Testis (tissue), 3 donors: ENCODE data around the gene CDC14A. TPM values are rescaled to one million over a fixed set of nuclear protein-coding genes. Genes with fewer than 3 reads are reported as not detected.

ENCODE experiments used
- DNase-seq: peaks from one replicate; pipeline ENCODE4 v3.0.0-alpha.2; 2019
- H3K27ac ChIP-seq, 2 donors: fragments of 200-600 bp; sonication (generic); one replicate each; pipeline ENCODE4 v1.5.1; 2019
- H3K27me3 ChIP-seq: fragments of 200-600 bp; sonication (generic); one replicate; pipeline ENCODE4 v1.5.1; 2019
- H3K36me3 ChIP-seq: fragments of 200-600 bp; sonication (generic); one replicate; pipeline ENCODE4 v1.5.1; 2017; ENCODE audit warnings: low read depth; ENCODE audit errors: missing control alignments
- H3K4me1 ChIP-seq: fragments of 200-600 bp; sonication (generic); one replicate; pipeline ENCODE4 v1.5.1; 2019
- H3K4me3 ChIP-seq, 2 donors: fragments of 200-600 bp; sonication (generic); one replicate each; pipeline ENCODE4 v1.5.1; 2017 to 2019
- H3K9me3 ChIP-seq: fragments of 200-600 bp; sonication (generic); one replicate; pipeline ENCODE4 v1.5.1; 2017
- POLR2A ChIP-seq: fragments of 450-650 bp; IDR thresholded peaks from one replicate; pipeline ENCODE4 v1.6.1; 2017; ENCODE audit warnings: antibody characterized with exemption, mild to moderate bottlenecking, moderate library complexity
- WGBS, 2 donors: methylation state at CpG; one replicate each; pipeline ENCODE4 v1.1.5; 2018; 5-methylcytosine and 5-hydroxymethylcytosine counted together
- intact Hi-C: fragments of 100-400 bp; cut with DNase I; formaldehyde crosslinking; loops from one replicate; pipeline ENCODE4 v1.15.1; 2023; ENCODE audit warnings: low total_unique reads
- polyA plus RNA-seq: library from polyadenylated mRNA; stranded (reverse); fragments of 350-450 nt; fragmentation: Illumina TruSeq; extraction: RNeasy Lipid Tissue Mini Kit (QIAGEN cat#74804); gene quantifications from one replicate; pipeline ENCODE4 v1.2.3, GENCODE V29; 2014; ENCODE audit warnings: low read depth, low replicate concordance; ENCODE audit not compliant: insufficient read depth
- total RNA-seq, 2 donors: library from RNA; depleted of rRNA; stranded (reverse); fragments of >200 nt; gene quantifications; one replicate each; pipeline ENCODE4 v1.2.3, GENCODE V29; 2016
- TF ChIP-seq, protein P1 (sequence below), 3 experiments: fragments of 450-650 bp in 2 of 3; fragments of 200-600 bp in 1 of 3; sonication (generic) in 1 of 3; IDR thresholded peaks; one replicate each; pipeline ENCODE4 v1.5.1; 2016 to 2019; ENCODE audit warnings: antibody characterized with exemption in 3 of 3, mild to moderate bottlenecking in 2 of 3, moderate library complexity in 1 of 3

Gene CDC14A
- total and polyA plus RNA-seq, 3 donors from 2014 or later = 28.3 to 55.9 (median 40.6) TPM

DNA sequence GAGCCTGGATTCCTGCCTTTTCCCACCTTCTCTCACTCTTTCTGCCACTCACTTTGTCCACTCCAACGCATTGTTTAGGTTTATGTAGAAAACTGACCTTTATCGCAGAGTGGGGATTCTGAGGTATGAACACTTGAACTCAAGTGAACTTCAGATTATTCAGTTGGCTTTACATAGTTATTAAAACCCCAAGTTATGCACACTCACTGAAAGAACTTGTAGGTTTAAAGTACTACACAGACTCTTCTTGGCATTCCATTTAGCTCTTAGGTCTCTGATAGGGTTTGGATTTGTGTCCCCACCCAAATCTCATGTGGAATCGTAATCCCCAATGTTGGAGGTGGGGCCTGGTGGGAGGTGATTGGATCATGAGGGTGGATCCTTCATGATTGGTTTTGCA lies 46.4 kb upstream of the CDC14A start:
- WGBS, 2 donors = 84 to 91% methylated on average over 3 of the region's 3 CpGs
- Histone ChIP-seq H3K27ac (no peak overlapping the region), H3K9me3 (no peaks in the 10 kb centered on the region), H3K4me3 (no peak overlapping the region), H3K36me3 (no peaks in the 10 kb centered on the region), H3K4me1 (no peaks in the 10 kb centered on the region), H3K27me3 (no peaks in the 10 kb centered on the region)
- TF ChIP-seq POLR2A = no peak
- TF ChIP-seq, protein P1, sequence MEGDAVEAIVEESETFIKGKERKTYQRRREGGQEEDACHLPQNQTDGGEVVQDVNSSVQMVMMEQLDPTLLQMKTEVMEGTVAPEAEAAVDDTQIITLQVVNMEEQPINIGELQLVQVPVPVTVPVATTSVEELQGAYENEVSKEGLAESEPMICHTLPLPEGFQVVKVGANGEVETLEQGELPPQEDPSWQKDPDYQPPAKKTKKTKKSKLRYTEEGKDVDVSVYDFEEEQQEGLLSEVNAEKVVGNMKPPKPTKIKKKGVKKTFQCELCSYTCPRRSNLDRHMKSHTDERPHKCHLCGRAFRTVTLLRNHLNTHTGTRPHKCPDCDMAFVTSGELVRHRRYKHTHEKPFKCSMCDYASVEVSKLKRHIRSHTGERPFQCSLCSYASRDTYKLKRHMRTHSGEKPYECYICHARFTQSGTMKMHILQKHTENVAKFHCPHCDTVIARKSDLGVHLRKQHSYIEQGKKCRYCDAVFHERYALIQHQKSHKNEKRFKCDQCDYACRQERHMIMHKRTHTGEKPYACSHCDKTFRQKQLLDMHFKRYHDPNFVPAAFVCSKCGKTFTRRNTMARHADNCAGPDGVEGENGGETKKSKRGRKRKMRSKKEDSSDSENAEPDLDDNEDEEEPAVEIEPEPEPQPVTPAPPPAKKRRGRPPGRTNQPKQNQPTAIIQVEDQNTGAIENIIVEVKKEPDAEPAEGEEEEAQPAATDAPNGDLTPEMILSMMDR (IDR thresholded peaks at IDR 0.05) = no peak
- intact Hi-C loops = no loop called here
- DNase-seq = no peak

DNA sequence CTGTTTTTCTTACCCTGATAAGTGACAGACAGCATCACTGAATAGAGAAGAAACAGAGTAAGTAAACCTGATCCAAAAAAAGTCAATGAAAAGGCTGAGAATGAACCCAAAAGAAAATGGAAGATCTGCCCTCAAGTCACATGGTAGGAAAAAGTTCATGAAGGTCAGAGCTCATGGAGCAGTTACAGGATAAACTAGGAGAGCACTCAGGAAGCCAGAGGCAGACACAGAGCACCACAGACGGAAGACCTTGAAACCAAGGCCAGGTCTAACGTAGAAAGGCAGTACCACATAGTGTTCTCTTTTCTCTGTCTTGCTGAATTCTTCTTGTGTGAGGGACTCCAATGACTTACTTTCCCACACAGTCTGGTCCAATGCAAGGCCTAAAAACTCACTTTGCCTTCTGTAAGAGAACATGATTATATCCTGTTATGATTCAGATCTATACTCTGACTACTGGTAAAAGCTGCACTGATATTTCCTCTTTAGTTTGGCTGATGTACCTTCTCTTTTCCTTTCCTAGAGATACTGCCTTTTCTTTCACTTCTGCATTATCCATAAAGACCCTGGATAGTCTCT lies 45.5 kb upstream of the CDC14A start:
- no peak for DNase-seq
- TF ChIP-seq, protein P1 (IDR thresholded peaks at IDR 0.05) = no peak
- TF ChIP-seq POLR2A = no peak
- no peaks in the 10 kb centered on the region for H3K9me3 ChIP-seq
- H3K4me1 ChIP-seq = no peaks in the 10 kb centered on the region
- no peaks in the 10 kb centered on the region for H3K36me3 ChIP-seq
- intact Hi-C loops = no loop called here
- H3K4me3 ChIP-seq = no peak overlapping the region
- no peak overlapping the region for H3K27ac ChIP-seq
- 55 to 64% methylated on average over 2 of the region's 2 CpGs for WGBS, 2 donors
- H3K27me3 ChIP-seq = no peaks in the 10 kb centered on the region

DNA sequence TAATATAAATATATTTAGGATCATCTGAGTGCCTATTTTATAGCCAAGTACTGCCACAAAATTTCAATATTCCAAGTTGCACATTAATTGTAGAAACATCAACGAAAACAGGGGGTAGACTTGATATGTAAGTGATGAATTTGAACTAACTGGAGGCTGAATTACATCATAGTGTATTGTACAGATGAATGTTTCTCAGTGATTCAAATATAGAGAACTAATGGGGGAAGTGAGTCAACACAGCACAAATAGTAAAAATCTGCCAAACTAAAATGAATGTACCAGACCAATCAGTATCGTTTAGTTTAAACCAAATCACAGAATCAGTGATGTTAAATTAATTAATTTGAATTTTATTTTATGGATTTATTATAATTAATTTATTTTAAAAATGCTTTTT lies 43.5 kb upstream of the CDC14A start:
- WGBS, 2 donors = 77 to 80% methylated on average over 2 of the region's 2 CpGs
- no peaks in the 10 kb centered on the region for H3K36me3 ChIP-seq
- intact Hi-C loops = no loop called here
- H3K27me3 ChIP-seq = no peaks in the 10 kb centered on the region
- TF ChIP-seq, protein P1 (IDR thresholded peaks at IDR 0.05) = no peak
- no peak for TF ChIP-seq POLR2A
- no peaks in the 10 kb centered on the region for H3K9me3 ChIP-seq
- no peak overlapping the region for H3K4me3 ChIP-seq
- H3K4me1 ChIP-seq = no peaks in the 10 kb centered on the region
- no peak for DNase-seq
- H3K27ac ChIP-seq = no peak overlapping the region

DNA sequence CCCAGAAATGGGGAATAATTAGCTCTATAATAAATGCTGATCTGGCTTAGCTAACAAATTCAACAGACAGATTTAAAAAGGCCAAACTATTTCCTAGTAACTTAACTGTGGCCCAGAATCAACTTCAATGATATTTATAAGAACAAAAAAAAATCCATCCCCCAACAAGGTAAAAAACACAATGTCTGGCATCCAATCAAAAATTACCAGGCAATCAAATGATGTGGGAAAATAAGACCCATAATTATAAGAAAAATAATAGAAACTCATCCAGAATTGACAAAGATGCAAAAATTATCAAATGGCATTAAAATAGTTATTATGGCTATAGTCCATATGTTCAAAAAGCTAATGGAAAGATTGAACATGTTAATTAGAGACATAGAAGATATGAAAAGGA lies 42.4 kb upstream of the CDC14A start:
- intact Hi-C loops = no loop called here
- Histone ChIP-seq H3K27ac (no peak overlapping the region), H3K9me3 (no peaks in the 10 kb centered on the region), H3K27me3 (no peaks in the 10 kb centered on the region), H3K4me3 (no peak overlapping the region), H3K4me1 (no peaks in the 10 kb centered on the region), H3K36me3 (no peaks in the 10 kb centered on the region)
- TF ChIP-seq, protein P1 (IDR thresholded peaks at IDR 0.05) = no peak
- no peak for TF ChIP-seq POLR2A
- no peak for DNase-seq

DNA sequence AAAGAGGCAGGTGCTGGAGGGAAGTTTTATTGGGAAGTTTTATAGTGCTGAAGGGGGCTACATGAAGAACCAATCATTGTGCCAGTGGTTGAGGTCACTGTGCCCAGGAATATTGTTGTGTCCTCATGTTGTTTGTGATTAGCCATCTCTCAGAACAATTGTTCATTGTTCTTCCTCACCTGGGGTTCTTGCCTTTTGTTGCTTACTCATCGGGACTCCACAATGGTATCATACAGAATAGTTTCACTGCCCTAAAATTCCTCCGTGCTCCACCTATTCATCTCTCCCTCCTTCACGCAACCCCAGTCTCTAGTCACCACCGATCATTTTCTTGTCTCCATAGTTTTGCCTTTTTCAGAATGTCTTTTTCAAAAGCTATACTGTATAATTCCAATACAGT lies 38.9 kb upstream of the CDC14A start:
- 69 to 70% methylated on average over 4 of the region's 4 CpGs for WGBS, 2 donors
- H3K27ac ChIP-seq = no peak overlapping the region
- no peak for TF ChIP-seq POLR2A
- TF ChIP-seq, protein P1 (IDR thresholded peaks at IDR 0.05) = no peak
- H3K27me3 ChIP-seq = no peaks in the 10 kb centered on the region
- no peaks in the 10 kb centered on the region for H3K4me1 ChIP-seq
- H3K36me3 ChIP-seq = no peaks in the 10 kb centered on the region
- intact Hi-C loops = no loop called here
- DNase-seq = no peak
- no peaks in the 10 kb centered on the region for H3K9me3 ChIP-seq
- no peak overlapping the region for H3K4me3 ChIP-seq
